CD14-positive monocyte (primary cell): ENCODE data around the gene RAMACL. TPM values are rescaled to one million over a fixed set of nuclear protein-coding genes. Genes with fewer than 3 reads are reported as not detected.

Source experiments
- DNase-seq, 3 donors: peaks; one replicate each; pipeline ENCODE4 v3.0.0-alpha.2; 2011 to 2022
- H2AFZ ChIP-seq: 2 replicates; pipeline ENCODE4 v1.6.0; 2012; ENCODE audit warnings: mild to moderate bottlenecking, low read depth, low read length, inconsistent platforms; ENCODE audit not compliant: insufficient read depth, poor library complexity, severe bottlenecking
- H3K27ac ChIP-seq, 2 donors: 1 replicate in 1 of 2; 2 replicates in 1 of 2; pipeline ENCODE4 v1.5.1; 2012 to 2013; ENCODE audit warnings: low read length in 2 of 2, control low read depth in 1 of 2, inconsistent platforms in 1 of 2, low read depth in 1 of 2, mild to moderate bottlenecking in 1 of 2
- H3K27me3 ChIP-seq, 2 donors: one replicate each; pipeline versions ENCODE4 v1.6.0 to v1.6.1; 2011 to 2013; ENCODE audit warnings: low read length in 2 of 2; ENCODE audit not compliant: control insufficient read depth in 2 of 2, insufficient read depth in 2 of 2
- H3K36me3 ChIP-seq, 2 donors: replicated peaks in 1 of 2; 1 replicate in 1 of 2; 2 replicates in 1 of 2; pipeline versions ENCODE4 v1.5.1 to v1.6.1; 2012 to 2013; ENCODE audit warnings: low read length in 2 of 2, control low read depth in 1 of 2, inconsistent platforms in 1 of 2, mild to moderate bottlenecking in 1 of 2; ENCODE audit not compliant: insufficient read depth in 2 of 2, control insufficient read depth in 1 of 2
- H3K4me1 ChIP-seq, 2 donors: 1 replicate in 1 of 2; 2 replicates in 1 of 2; pipeline versions ENCODE4 v1.5.1 to v1.6.1; 2012 to 2013; ENCODE audit warnings: low read length in 2 of 2, control low read depth in 1 of 2, inconsistent platforms in 1 of 2, mild to moderate bottlenecking in 1 of 2, moderate library complexity in 1 of 2; ENCODE audit not compliant: insufficient read depth in 2 of 2, control insufficient read depth in 1 of 2
- H3K4me2 ChIP-seq: replicated peaks from 2 replicates; pipeline ENCODE3; 2012; ENCODE audit warnings: low read length, moderate library complexity, mild to moderate bottlenecking; ENCODE audit not compliant: poor library complexity, severe bottlenecking; ENCODE audit errors: extremely low read depth
- H3K4me3 ChIP-seq, 3 experiments: fragments of 200-600 bp in 1 of 3; sonication (generic) in 1 of 3; replicated peaks in 1 of 3; 1 replicate in 2 of 3; 2 replicates in 1 of 3; pipeline ENCODE4 v1.5.1; 2011 to 2013; ENCODE audit warnings: low read length in 3 of 3, mild to moderate bottlenecking in 3 of 3, control low read depth in 2 of 3, low read depth in 2 of 3, inconsistent platforms in 1 of 3, moderate library complexity in 1 of 3
- H3K79me2 ChIP-seq: 2 replicates; pipeline ENCODE4 v1.6.0; 2012; ENCODE audit warnings: mild to moderate bottlenecking, control low read depth, inconsistent platforms, low read length, moderate library complexity; ENCODE audit not compliant: insufficient read depth
- H3K9ac ChIP-seq: 2 replicates; pipeline ENCODE4 v1.6.0; 2017; ENCODE audit warnings: low read length, mild to moderate bottlenecking; ENCODE audit not compliant: insufficient read depth, poor library complexity, severe bottlenecking
- H3K9me3 ChIP-seq, 2 donors: replicated peaks in 1 of 2; 1 replicate in 1 of 2; 2 replicates in 1 of 2; pipeline versions ENCODE4 v1.5.1 to v1.6.1; 2012 to 2013; ENCODE audit warnings: low read length in 2 of 2, control low read depth in 1 of 2; ENCODE audit not compliant: control insufficient read depth in 1 of 2, insufficient read depth in 1 of 2
- H4K20me1 ChIP-seq: 2 replicates; pipeline ENCODE4 v1.6.0; 2012; ENCODE audit warnings: mild to moderate bottlenecking, low read length, control low read depth, moderate library complexity; ENCODE audit not compliant: insufficient read depth
- H3K27ac Mint-ChIP-seq, 7 donors: one replicate each; pipeline ENCODE4 v1.8.0; 2020; ENCODE audit warnings: mild to moderate bottlenecking in 7 of 7, mixed read lengths in 7 of 7, moderate library complexity in 6 of 7, inconsistent platforms in 2 of 7
- H3K27me3 Mint-ChIP-seq, 3 donors: one replicate each; pipeline ENCODE4 v1.8.0; 2021 to 2022; ENCODE audit warnings: low read depth in 3 of 3, mild to moderate bottlenecking in 3 of 3, mixed read lengths in 3 of 3, moderate library complexity in 3 of 3, inconsistent platforms in 1 of 3
- H3K36me3 Mint-ChIP-seq, 2 donors: one replicate each; pipeline ENCODE4 v1.8.0; 2020; ENCODE audit warnings: mixed read lengths in 2 of 2, inconsistent platforms in 1 of 2, mild to moderate bottlenecking in 1 of 2
- H3K4me1 Mint-ChIP-seq: one replicate; pipeline ENCODE4 v1.8.0; 2020; ENCODE audit warnings: mild to moderate bottlenecking, mixed read lengths
- H3K4me3 Mint-ChIP-seq, 2 donors: one replicate each; pipeline ENCODE4 v1.8.0; 2020; ENCODE audit warnings: mild to moderate bottlenecking in 2 of 2, mixed read lengths in 2 of 2, moderate library complexity in 1 of 2
- H3K9me3 Mint-ChIP-seq, 7 donors: one replicate each; pipeline ENCODE4 v1.8.0; 2020 to 2022; ENCODE audit warnings: mixed read lengths in 7 of 7, mild to moderate bottlenecking in 6 of 7, moderate library complexity in 6 of 7, inconsistent platforms in 2 of 7
- CTCF ChIP-seq: fragments of 200-600 bp; IDR thresholded peaks from one replicate; pipeline ENCODE4 v1.8.0; 2022; ENCODE audit warnings: antibody characterized with exemption, mild to moderate bottlenecking
- WGBS: methylation state at CpG from one replicate; pipeline ENCODE4 v1.1.5; 2013; ENCODE audit warnings: missing lambda C conversion rate; ENCODE audit not compliant: insufficient coverage; 5-methylcytosine and 5-hydroxymethylcytosine counted together
- intact Hi-C, 2 donors: fragments of 100-400 bp; cut with micrococcal nuclease; formaldehyde crosslinking; loops; one replicate each; pipeline versions ENCODE4 v1.15.0 to v1.15.1; 2023
- polyA plus RNA-seq, 3 donors: library from polyadenylated mRNA; depleted of rRNA in 1 of 3; unstranded in 2 of 3; stranded (reverse) in 1 of 3; fragments of 300-500 nt in 2 of 3; fragments of >200 nt in 1 of 3; fragmentation: Illumina TruSeq in 2 of 3; gene quantifications; 1 replicate in 2 of 3; 2 replicates in 1 of 3; pipeline ENCODE4 v1.2.3, GENCODE V29; 2012 to 2021

The RAMACL gene
- polyA plus RNA-seq, 3 donors: 0.05 to 0.33 (median 0.11) TPM

GRCh38 chr6:166599205-166599604 is 12.7 kb upstream of the RAMACL start:
- no peaks in the 10 kb centered on the region for H3K36me3 ChIP-seq
- peak overlapping the region in 1 of 3 experiments; percentile 30 for H3K4me3 ChIP-seq
- TF ChIP-seq CTCF: no peak
- no peaks in the 10 kb centered on the region for H4K20me1 ChIP-seq
- Mint-ChIP-seq H3K27me3 (peaks cover 3 to 10% (median 3%) of the 10 kb centered on the region in 3 donors), H3K27ac (peak overlapping the region in 5 of 7 donors; percentile 5 to 92 (median 76)), H3K36me3 (no peaks in the 10 kb centered on the region), H3K9me3 (peaks cover 0 to 2% (median 0%) of the 10 kb centered on the region in 7 donors), H3K4me3 (peak overlapping the region in 1 of 2 donors; percentile 73), H3K4me1 (peaks cover 31% of the 10 kb centered on the region)
- DNase-seq: peak; percentile 27 to 67 (median 58)
- H3K27me3 ChIP-seq: no peaks in the 10 kb centered on the region
- no peak overlapping the region for H3K9ac ChIP-seq
- H3K9me3 ChIP-seq: no peaks in the 10 kb centered on the region
- H3K79me2 ChIP-seq: no peaks in the 10 kb centered on the region
- WGBS: 0% methylated on average over 1 of the region's 5 CpGs
- intact Hi-C loops: no loop called here
- peaks cover 25 to 26% of the 10 kb centered on the region in 2 donors for H3K4me1 ChIP-seq
- H3K4me2 ChIP-seq: peak overlapping the region; percentile 8
- peak overlapping the region in 1 of 2 donors; percentile 43 for H3K27ac ChIP-seq
- H2AFZ ChIP-seq: no peak overlapping the region

GRCh38 chr6:166598441-166599138 is 12.1 kb upstream of the RAMACL start:
- peak overlapping the region in 6 of 7 donors; percentile 73 to 92 (median 76) for H3K27ac Mint-ChIP-seq
- H3K4me3 Mint-ChIP-seq: peak overlapping the region in 1 of 2 donors; percentile 74
- H3K9me3 Mint-ChIP-seq: no peaks in the 10 kb centered on the region
- H3K27me3 Mint-ChIP-seq: peaks cover 3 to 10% (median 3%) of the 10 kb centered on the region in 3 donors
- Histone ChIP-seq H3K27me3 (no peaks in the 10 kb centered on the region), H4K20me1 (no peaks in the 10 kb centered on the region), H3K79me2 (no peaks in the 10 kb centered on the region), H3K9me3 (no peaks in the 10 kb centered on the region), H3K4me2 (peak overlapping the region; percentile 8), H3K27ac (peak overlapping the region in 1 of 2 donors; percentile 43), H3K4me1 (peaks cover 25 to 26% of the 10 kb centered on the region in 2 donors), H3K36me3 (no peaks in the 10 kb centered on the region), H3K4me3 (peak overlapping the region in 1 of 3 experiments; percentile 30), H2AFZ (peak overlapping the region; percentile 42), H3K9ac (no peak overlapping the region)
- WGBS: 55% methylated on average over 4 of the region's 11 CpGs
- H3K36me3 Mint-ChIP-seq: no peaks in the 10 kb centered on the region
- H3K4me1 Mint-ChIP-seq: peaks cover 31% of the 10 kb centered on the region
- intact Hi-C loops: no loop called here
- no peak for TF ChIP-seq CTCF
- peak; percentile 56 to 81 (median 78) for DNase-seq
